ENCODE results near the gene VPS41. TPM values are rescaled to one million over a fixed set of nuclear protein-coding genes. Genes with fewer than 3 reads are reported as not detected.

VPS41 gene
- total RNA-seq, 6 experiments from 2014 or later, result 21.6 to 43.5 (median 26.8) TPM

DNA sequence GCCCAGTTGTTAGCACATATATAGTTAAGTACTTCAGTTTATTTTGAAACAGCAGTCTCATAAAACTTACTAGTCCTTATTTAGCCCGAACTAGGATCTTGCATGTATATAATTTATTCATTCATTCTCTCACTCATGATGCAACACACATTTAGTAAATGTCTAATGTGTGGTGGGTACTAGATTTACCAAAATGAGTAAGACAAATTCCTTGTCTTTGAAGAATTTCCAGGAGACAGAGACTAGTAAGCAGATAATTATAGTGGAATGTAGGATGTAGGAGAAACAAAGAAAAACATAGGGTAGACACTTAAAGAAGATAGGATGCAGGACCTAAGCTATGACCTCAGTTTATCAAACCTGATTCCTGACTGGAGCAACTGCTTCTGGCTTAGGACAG lies 157.6 kb downstream of the VPS41 start:
- ATAC-seq, result no peak
- DNase-seq, result no peak
- Histone ChIP-seq H3K36me3 (peaks cover 0 to 10% (median 2%) of the 10 kb centered on the region in 4 donors), H3K4me3 (no peak overlapping the region), H3K27me3 (no peaks in the 10 kb centered on the region), H3K27ac (no peak overlapping the region), H3K9me3 (no peaks in the 10 kb centered on the region), H3K4me1 (no peaks in the 10 kb centered on the region)
- WGBS (ENCODE audit: insufficient coverage, low coverage, low lambda C conversion rate, missing lambda C conversion rate), result 100% methylated on average over 1 of the region's 1 CpG
- TF ChIP-seq POLR2A (IDR thresholded peaks at IDR 0.05), result no peak
- TF ChIP-seq, protein P1, sequence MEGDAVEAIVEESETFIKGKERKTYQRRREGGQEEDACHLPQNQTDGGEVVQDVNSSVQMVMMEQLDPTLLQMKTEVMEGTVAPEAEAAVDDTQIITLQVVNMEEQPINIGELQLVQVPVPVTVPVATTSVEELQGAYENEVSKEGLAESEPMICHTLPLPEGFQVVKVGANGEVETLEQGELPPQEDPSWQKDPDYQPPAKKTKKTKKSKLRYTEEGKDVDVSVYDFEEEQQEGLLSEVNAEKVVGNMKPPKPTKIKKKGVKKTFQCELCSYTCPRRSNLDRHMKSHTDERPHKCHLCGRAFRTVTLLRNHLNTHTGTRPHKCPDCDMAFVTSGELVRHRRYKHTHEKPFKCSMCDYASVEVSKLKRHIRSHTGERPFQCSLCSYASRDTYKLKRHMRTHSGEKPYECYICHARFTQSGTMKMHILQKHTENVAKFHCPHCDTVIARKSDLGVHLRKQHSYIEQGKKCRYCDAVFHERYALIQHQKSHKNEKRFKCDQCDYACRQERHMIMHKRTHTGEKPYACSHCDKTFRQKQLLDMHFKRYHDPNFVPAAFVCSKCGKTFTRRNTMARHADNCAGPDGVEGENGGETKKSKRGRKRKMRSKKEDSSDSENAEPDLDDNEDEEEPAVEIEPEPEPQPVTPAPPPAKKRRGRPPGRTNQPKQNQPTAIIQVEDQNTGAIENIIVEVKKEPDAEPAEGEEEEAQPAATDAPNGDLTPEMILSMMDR (IDR thresholded peaks at IDR 0.05), result no peak
- intact Hi-C loops (cut with DNase I), result no loop called here

DNA sequence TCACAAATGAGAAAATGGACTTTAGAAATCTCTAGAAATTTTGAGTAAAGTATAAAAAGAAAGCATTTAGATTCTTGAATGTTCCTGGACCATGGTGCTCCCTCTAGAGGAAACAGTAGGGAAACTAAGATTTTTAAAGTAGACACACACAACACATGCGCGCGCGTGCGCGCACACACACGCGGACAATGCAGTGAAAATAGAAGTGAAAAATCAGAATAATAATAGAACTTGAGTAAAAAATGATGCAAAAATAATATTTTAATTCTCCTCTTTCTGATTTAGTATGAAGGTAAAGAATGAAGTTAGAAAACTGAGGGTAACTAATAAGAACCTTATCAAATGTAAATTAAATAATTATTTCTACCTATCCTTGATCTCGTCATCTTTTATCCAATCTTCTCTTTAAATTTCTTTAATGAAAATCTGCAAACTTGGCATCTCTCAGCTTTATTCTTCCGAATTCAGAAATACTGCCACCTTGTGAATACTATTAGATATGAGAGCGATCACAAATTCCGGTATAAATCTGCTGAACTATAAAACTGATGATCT lies 160.9 kb downstream of the VPS41 start:
- Histone ChIP-seq H3K36me3 (peaks cover 0 to 8% (median 1%) of the 10 kb centered on the region in 4 donors), H3K4me3 (no peak overlapping the region), H3K9me3 (no peaks in the 10 kb centered on the region), H3K4me1 (no peaks in the 10 kb centered on the region), H3K27ac (no peak overlapping the region), H3K27me3 (no peaks in the 10 kb centered on the region)
- no peak for TF ChIP-seq POLR2A (IDR thresholded peaks at IDR 0.05)
- TF ChIP-seq, protein P1 (IDR thresholded peaks at IDR 0.05), result peak in 3 of 4 donors; percentile 25 to 49 (median 35)
- WGBS (ENCODE audit: insufficient coverage, low coverage, low lambda C conversion rate, missing lambda C conversion rate), result 79% methylated on average over 12 of the region's 12 CpGs
- peak in 1 of 4 donors; percentile 44 for ATAC-seq
- intact Hi-C loops (cut with DNase I), result no loop called here
- DNase-seq, result no peak

DNA sequence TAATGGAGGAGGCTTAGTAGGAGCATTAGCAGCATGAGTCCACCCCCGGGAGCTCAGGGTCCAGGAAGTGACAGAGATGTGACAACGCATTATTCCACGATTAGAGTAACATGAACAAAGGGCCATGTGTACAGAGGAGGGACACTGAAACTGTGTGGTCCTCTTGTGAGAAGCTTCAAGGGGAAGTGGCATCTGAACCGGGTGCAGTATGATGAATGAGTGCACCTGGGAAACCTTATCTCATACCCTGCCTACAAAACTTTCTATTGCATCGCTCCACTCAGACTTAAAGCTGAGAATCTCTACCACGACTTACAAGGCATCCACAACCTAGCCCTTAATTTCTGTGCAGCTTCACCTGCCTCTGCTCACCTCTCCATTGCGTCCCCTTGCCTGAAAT lies 162.6 kb downstream of the VPS41 start:
- Histone ChIP-seq H3K4me1 (no peaks in the 10 kb centered on the region), H3K4me3 (no peak overlapping the region), H3K27me3 (no peaks in the 10 kb centered on the region), H3K36me3 (peaks cover 0 to 19% (median 3%) of the 10 kb centered on the region in 4 donors), H3K27ac (no peak overlapping the region), H3K9me3 (no peaks in the 10 kb centered on the region)
- intact Hi-C loops (cut with DNase I), result no loop called here
- TF ChIP-seq, protein P1 (IDR thresholded peaks at IDR 0.05), result no peak
- no peak for TF ChIP-seq POLR2A (IDR thresholded peaks at IDR 0.05)
- WGBS (ENCODE audit: insufficient coverage, low coverage, low lambda C conversion rate, missing lambda C conversion rate), result 90% methylated on average over 6 of the region's 7 CpGs
- ATAC-seq (no peak), DNase-seq (no peak)

DNA sequence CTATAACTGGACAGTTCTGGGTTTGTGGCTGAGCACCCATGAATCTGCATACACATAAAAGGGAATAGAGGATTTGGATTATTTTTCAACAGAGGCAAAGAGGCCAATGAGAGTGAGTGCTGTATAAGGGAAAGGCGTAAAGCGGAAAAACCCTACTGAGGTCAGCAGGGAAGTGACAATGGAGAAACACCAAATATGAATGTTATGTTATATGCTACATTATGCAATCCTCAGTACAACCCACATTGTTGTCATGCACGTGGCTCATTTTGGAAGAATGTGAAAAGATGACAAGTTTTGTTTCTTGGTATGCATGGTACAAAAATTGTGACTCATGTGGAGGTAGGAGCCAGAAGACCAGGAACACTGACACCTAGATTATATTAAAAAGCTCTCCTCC lies 164.2 kb downstream of the VPS41 start:
- Histone ChIP-seq H3K4me1 (no peaks in the 10 kb centered on the region), H3K4me3 (no peak overlapping the region), H3K27me3 (no peaks in the 10 kb centered on the region), H3K27ac (no peak overlapping the region), H3K36me3 (peaks cover 0 to 20% (median 7%) of the 10 kb centered on the region in 4 donors), H3K9me3 (no peaks in the 10 kb centered on the region)
- no peak for TF ChIP-seq POLR2A (IDR thresholded peaks at IDR 0.05)
- TF ChIP-seq, protein P1 (IDR thresholded peaks at IDR 0.05), result no peak
- ATAC-seq, result no peak
- intact Hi-C loops (cut with DNase I), result no loop called here
- no peak for DNase-seq
- WGBS (ENCODE audit: insufficient coverage, low coverage, low lambda C conversion rate, missing lambda C conversion rate), result 82% methylated on average over 3 of the region's 3 CpGs
